Choroid plexus epithelial cell (primary cell): ENCODE measurements around the gene COX19.

Source experiments
- DNase-seq: peaks from one replicate; pipeline ENCODE4 v3.0.0-alpha.2; 2010; ENCODE audit warnings: low read depth
- H3K4me3 ChIP-seq: 2 replicates; pipeline ENCODE4 v1.5.1; 2011; ENCODE audit warnings: low read depth, mild to moderate bottlenecking, control low read depth, low read length, moderate library complexity
- TF ChIP-seq, protein P1 (sequence below): conservative IDR thresholded peaks from 2 replicates; pipeline ENCODE4 v1.5.1; 2011; ENCODE audit warnings: low read depth, mild to moderate bottlenecking, control low read depth, inconsistent platforms, low read length, moderate library complexity

The COX19 gene

GRCh38 chr7:940599-941408 is 34.5 kb downstream of the COX19 start:
- DNase-seq: no peak
- TF ChIP-seq, protein P1, sequence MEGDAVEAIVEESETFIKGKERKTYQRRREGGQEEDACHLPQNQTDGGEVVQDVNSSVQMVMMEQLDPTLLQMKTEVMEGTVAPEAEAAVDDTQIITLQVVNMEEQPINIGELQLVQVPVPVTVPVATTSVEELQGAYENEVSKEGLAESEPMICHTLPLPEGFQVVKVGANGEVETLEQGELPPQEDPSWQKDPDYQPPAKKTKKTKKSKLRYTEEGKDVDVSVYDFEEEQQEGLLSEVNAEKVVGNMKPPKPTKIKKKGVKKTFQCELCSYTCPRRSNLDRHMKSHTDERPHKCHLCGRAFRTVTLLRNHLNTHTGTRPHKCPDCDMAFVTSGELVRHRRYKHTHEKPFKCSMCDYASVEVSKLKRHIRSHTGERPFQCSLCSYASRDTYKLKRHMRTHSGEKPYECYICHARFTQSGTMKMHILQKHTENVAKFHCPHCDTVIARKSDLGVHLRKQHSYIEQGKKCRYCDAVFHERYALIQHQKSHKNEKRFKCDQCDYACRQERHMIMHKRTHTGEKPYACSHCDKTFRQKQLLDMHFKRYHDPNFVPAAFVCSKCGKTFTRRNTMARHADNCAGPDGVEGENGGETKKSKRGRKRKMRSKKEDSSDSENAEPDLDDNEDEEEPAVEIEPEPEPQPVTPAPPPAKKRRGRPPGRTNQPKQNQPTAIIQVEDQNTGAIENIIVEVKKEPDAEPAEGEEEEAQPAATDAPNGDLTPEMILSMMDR: no peak
- no peak overlapping the region for H3K4me3 ChIP-seq

- no peak overlapping the region for H3K4me3 ChIP-seq
- TF ChIP-seq, protein P1: no peak
- DNase-seq: no peak
These were observed 35.5 kb downstream of the COX19 start for GRCh38 chr7:939843-940242.

DNA sequence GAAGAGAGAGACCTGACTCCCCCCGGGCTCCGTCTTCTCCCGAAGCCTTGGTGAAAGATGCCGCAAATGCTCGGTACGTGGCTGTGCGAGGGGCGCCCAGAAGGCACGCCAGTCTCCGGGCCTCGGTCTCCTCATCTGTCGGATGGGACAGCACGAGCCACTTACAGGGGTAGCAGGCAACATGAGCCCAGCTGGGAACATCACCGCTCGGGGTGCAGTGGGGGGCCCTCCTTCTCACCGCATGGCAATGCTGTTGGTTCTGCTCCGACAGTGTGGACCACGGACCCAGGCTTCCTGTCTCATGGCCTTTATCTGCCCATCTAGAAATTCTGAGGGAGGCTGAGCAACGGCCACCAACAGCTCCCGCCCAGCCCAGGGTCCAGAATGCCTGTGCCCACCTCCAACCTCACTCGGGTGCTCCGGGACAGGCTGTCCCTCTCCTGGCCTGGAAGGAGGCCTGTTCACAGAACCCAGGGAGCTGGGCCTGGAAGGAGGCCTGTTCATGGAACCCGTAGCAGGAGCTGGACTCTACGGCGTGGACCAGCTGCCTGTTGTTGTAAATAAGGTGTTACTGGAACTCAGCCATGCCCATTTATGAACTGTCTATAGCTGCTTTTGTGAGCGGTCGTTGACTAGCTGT is 36.7 kb downstream of the COX19 start:
- DNase-seq: no peak
- no peak overlapping the region for H3K4me3 ChIP-seq
- TF ChIP-seq, protein P1: no peak

DNA sequence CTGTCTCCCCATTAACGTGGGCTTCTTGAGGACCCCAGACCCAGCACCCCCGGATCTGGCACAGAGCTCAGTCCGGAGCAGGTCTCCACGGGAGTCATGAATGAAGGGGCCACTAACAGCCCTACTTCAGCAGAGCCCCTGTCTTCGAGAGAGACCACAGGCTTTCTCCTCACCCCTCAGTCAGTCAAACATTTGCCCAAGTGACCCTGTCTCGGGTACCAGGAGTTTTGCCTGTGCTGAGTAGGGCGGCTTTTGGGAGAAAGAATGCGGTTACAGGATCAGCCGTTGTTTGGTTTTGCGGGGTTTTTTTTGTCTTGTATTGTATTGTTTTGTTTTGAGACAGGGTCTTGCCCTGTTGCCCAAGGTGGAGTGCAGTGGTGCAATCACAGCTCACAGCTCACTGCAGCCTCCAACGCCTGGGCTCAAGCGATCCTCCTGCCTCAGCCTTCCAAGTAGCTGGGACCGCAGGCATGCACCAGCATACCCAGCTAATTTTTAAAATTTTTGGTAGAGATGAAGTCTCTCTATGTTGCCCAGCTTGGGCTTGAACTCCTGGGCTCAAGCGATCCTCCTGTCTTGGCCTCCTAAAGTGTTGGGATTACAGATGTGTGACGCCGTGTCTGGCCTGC is 37.4 kb downstream of the COX19 start:
- DNase-seq: no peak
- TF ChIP-seq, protein P1: no peak

DNA sequence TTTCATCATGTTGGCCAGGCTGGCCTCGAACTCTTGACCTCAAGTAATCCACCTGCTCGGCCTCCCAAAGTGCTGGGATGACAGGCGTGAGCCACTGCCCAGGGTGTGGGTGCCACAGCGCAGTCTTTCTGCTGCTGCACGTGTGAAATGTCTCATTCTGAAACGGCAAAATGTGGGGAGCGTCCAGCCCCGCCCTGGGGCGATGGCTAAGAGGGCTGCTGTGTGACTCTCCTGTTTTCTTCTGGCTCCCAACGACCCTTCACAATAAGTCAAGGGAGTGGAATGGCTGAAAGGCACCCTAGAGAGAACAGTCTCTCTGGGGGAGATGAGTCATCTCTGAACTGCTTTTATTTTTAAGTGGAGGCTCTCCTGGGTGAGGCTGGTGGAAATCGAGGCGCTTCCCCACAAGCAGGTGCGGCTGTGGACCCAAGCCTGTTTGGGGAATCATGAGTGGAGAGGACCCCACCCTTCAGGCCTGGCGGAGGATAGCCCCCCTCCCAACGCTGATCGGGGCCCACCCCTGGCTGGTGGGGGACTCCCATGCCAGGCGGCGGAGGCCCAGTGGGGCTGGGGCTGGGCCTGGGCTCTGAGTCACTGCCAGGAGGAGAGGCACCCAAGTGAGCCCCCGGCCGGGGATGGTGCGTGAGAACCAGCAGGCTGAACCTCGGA is 38.8 kb downstream of the COX19 start:
- no peak overlapping the region for H3K4me3 ChIP-seq
- TF ChIP-seq, protein P1: no peak
- peak; percentile 68 for DNase-seq

More for the DNA sequence above, 37.4 kb downstream of the COX19 start:
- H3K4me3 ChIP-seq: no peak overlapping the region

DNA sequence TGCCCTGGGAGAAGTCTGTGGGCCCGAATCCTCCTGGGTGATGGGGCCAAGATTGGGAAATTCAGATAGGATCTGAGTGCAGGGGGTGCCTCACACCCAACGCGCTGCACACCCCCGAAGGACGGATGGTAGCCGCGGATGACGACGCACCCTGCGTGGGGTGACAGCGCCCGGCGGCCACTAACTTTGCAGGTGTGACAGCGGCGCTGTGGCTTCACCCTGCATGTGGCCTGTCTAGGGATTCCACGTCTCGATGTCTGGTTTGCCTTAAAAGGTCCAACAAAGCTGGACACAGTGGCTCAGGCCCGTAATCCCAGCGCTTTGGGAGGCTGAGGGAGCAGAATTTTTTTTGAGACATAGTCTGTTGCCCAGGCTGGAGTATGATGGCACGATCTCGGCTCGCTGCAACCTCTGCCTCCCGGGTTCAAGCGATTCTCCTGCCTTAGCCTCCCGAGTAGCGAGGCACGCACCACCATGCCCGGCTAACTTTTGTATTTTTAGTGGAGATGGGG is 39.4 kb downstream of the COX19 start:
- TF ChIP-seq, protein P1: no peak
- no peak for DNase-seq

More for the DNA sequence above, 39.4 kb downstream of the COX19 start:
- H3K4me3 ChIP-seq: no peak overlapping the region
